Gastrocnemius medialis (tissue), 4 donors: ENCODE measurements around the gene SLC44A2. TPM values are rescaled to one million over a fixed set of nuclear protein-coding genes. Genes with fewer than 3 reads are reported as not detected.

Source experiments
- ATAC-seq, 2 donors: fragments of 150-250 bp; one replicate each; pipeline ENCODE4 v1.9.1; 2016
- DNase-seq, 2 donors: peaks; one replicate each; pipeline ENCODE4 v3.0.0-alpha.2; 2019
- H3K27ac ChIP-seq, 4 donors: fragments of 200-600 bp; sonication (generic); 1 replicate in 1 of 4; 2 replicates in 3 of 4; pipeline ENCODE4 v1.5.1; 2016 to 2018; ENCODE audit warnings: mild to moderate bottlenecking in 2 of 4, moderate library complexity in 1 of 4
- H3K27me3 ChIP-seq, 3 donors: fragments of 200-600 bp; sonication (generic) in 2 of 3; 1 replicate in 1 of 3; 2 replicates in 2 of 3; pipeline versions ENCODE4 v1.5.1 to v1.6.0; 2016 to 2019; ENCODE audit warnings: mild to moderate bottlenecking in 1 of 3, moderate library complexity in 1 of 3
- H3K36me3 ChIP-seq, 2 donors: fragments of 200-600 bp; sonication (generic) in 1 of 2; one replicate each; pipeline ENCODE4 v1.5.1; 2017 to 2018
- H3K4me1 ChIP-seq, 2 donors: fragments of 200-600 bp; sonication (generic) in 1 of 2; one replicate each; pipeline ENCODE4 v1.5.1; 2016 to 2017; ENCODE audit warnings: mild to moderate bottlenecking in 2 of 2
- H3K4me3 ChIP-seq, 4 donors: fragments of 200-600 bp; sonication (generic) in 3 of 4; 1 replicate in 1 of 4; 2 replicates in 3 of 4; pipeline ENCODE4 v1.5.1; 2016 to 2019; ENCODE audit warnings: mild to moderate bottlenecking in 2 of 4
- H3K9me3 ChIP-seq, 3 donors: fragments of 200-600 bp; sonication (generic) in 2 of 3; 1 replicate in 1 of 3; 2 replicates in 2 of 3; pipeline ENCODE4 v1.5.1; 2016 to 2019
- POLR2A ChIP-seq, 2 donors: fragments of 450-650 bp; IDR thresholded peaks; one replicate each; pipeline ENCODE4 v1.6.1; 2017; ENCODE audit warnings: antibody characterized with exemption in 2 of 2, mild to moderate bottlenecking in 2 of 2, moderate library complexity in 2 of 2
- in situ Hi-C, 4 donors: fragments of 200-750 bp; cut with MboI; loops; one replicate each; pipeline versions ENCODE4 v1.15.0 to v1.8.0; 2017; ENCODE audit warnings: low sequenced_read_pairs in 4 of 4
- intact Hi-C: fragments of 100-400 bp; cut with DNase I; formaldehyde crosslinking; loops from one replicate; pipeline ENCODE4 v1.15.1; 2023; ENCODE audit warnings: low total_unique reads
- total RNA-seq, 4 donors: library from RNA; depleted of rRNA; stranded (reverse); fragments of >200 nt; gene quantifications; one replicate each; pipeline versions ENCODE4 v1.1.0 to v1.2.3, GENCODE V29; 2016
- TF ChIP-seq, protein P1 (sequence below), 5 experiments: fragments of 450-650 bp in 3 of 5; fragments of 200-600 bp in 2 of 5; sonication (generic) in 2 of 5; IDR thresholded peaks in 4 of 5; conservative IDR thresholded peaks in 1 of 5; 1 replicate in 4 of 5; 2 replicates in 1 of 5; pipeline ENCODE4 v1.5.1; 2016 to 2019; ENCODE audit warnings: antibody characterized with exemption in 5 of 5, mild to moderate bottlenecking in 3 of 5, moderate library complexity in 3 of 5

Gene SLC44A2
- total RNA-seq, 4 donors from 2014 or later: 51.1 to 168 (median 105) TPM

DNA sequence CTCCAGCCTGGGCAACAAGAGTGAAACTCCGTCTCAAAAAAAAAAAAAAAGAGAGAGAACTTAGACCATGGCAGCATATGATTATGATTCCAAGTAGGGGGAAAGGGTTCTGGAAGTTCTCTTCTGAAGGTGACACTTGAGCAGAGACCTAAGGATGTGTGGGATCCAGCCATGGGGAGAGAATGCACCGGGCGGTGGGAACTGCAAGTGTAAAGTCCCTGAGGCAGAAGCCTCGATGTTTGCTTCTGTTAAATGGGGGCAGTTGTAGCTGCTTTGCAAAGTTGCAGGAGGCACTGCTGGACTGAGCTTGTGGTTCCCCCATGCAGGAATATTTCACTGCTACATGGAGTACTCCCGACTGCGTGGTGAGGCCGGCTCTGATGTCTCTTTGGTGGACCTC is 9.1 kb downstream of the SLC44A2 start:
- no peaks in the 10 kb centered on the region for H3K9me3 ChIP-seq
- H3K36me3 ChIP-seq: peaks cover 0 to 90% of the 10 kb centered on the region in 2 donors
- no peaks in the 10 kb centered on the region for H3K27me3 ChIP-seq
- no peak for DNase-seq
- intact Hi-C loops (no loop called here), in situ Hi-C loops (no loop called here)
- peaks cover 3 to 4% of the 10 kb centered on the region in 2 donors for H3K4me1 ChIP-seq
- no peak for ATAC-seq
- H3K4me3 ChIP-seq: no peak overlapping the region
- TF ChIP-seq, protein P1, sequence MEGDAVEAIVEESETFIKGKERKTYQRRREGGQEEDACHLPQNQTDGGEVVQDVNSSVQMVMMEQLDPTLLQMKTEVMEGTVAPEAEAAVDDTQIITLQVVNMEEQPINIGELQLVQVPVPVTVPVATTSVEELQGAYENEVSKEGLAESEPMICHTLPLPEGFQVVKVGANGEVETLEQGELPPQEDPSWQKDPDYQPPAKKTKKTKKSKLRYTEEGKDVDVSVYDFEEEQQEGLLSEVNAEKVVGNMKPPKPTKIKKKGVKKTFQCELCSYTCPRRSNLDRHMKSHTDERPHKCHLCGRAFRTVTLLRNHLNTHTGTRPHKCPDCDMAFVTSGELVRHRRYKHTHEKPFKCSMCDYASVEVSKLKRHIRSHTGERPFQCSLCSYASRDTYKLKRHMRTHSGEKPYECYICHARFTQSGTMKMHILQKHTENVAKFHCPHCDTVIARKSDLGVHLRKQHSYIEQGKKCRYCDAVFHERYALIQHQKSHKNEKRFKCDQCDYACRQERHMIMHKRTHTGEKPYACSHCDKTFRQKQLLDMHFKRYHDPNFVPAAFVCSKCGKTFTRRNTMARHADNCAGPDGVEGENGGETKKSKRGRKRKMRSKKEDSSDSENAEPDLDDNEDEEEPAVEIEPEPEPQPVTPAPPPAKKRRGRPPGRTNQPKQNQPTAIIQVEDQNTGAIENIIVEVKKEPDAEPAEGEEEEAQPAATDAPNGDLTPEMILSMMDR (IDR thresholded peaks at IDR 0.05 in 4 of 5, conservative IDR thresholded peaks at IDR 0.05 in 1 of 5): no peak
- TF ChIP-seq POLR2A (IDR thresholded peaks at IDR 0.05): no peak
- no peak overlapping the region for H3K27ac ChIP-seq

DNA sequence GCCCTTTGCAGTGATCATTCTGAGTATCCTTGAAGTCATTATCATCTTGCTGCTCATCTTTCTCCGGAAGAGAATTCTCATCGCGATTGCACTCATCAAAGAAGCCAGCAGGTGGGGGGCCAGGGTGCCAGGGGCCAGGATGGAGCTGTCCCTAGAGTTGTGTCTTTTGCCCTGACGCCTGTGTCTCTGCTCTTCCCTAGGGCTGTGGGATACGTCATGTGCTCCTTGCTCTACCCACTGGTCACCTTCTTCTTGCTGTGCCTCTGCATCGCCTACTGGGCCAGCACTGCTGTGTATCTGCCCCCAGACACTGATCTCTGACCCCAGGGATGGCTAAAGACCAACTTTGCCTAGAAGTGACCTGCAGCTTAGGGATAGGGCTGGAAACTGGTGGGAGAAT is 9.6 kb downstream of the SLC44A2 start:
- intact Hi-C loops: no loop called here
- no peak for ATAC-seq
- in situ Hi-C loops: no loop called here
- peaks cover 0 to 90% of the 10 kb centered on the region in 2 donors for H3K36me3 ChIP-seq
- H3K27me3 ChIP-seq: no peaks in the 10 kb centered on the region
- no peak for TF ChIP-seq POLR2A (IDR thresholded peaks at IDR 0.05)
- TF ChIP-seq, protein P1 (IDR thresholded peaks at IDR 0.05 in 4 of 5, conservative IDR thresholded peaks at IDR 0.05 in 1 of 5): no peak
- no peak for DNase-seq
- no peak overlapping the region for H3K4me3 ChIP-seq
- no peak overlapping the region for H3K27ac ChIP-seq
- H3K9me3 ChIP-seq: no peaks in the 10 kb centered on the region
- H3K4me1 ChIP-seq: peaks cover 7% of the 10 kb centered on the region in 2 donors

DNA sequence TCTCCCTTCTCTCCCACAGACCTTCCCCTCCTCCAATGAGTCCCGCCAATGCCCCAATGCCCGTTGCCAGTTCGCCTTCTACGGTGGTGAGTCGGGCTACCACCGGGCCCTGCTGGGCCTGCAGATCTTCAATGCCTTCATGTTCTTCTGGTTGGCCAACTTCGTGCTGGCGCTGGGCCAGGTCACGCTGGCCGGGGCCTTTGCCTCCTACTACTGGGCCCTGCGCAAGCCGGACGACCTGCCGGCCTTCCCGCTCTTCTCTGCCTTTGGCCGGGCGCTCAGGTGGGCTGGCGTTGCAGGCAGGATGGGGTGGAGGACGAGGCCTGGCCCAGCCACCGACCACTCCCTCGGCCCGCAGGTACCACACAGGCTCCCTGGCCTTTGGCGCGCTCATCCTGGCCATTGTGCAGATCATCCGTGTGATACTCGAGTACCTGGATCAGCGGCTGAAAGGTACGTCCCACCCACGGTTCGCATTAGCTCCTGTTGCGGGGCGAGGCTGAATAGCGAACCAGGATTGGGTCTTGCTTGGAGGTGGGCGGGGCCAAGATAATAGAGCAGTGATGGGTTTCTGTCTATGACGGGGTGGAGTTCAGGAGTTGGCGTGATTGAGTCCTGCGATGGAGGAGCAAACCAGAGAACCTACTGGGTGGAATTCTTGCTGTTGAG is 11.1 kb downstream of the SLC44A2 start:
- intact Hi-C loops: no loop called here
- H3K4me1 ChIP-seq: peaks cover 7% of the 10 kb centered on the region in 2 donors
- no peaks in the 10 kb centered on the region for H3K27me3 ChIP-seq
- no peak overlapping the region for H3K4me3 ChIP-seq
- no peaks in the 10 kb centered on the region for H3K9me3 ChIP-seq
- in situ Hi-C loops: no loop called here
- H3K27ac ChIP-seq: peak overlapping the region in 1 of 4 donors; percentile 52
- TF ChIP-seq POLR2A (IDR thresholded peaks at IDR 0.05): no peak
- TF ChIP-seq, protein P1 (IDR thresholded peaks at IDR 0.05 in 4 of 5, conservative IDR thresholded peaks at IDR 0.05 in 1 of 5): no peak
- ATAC-seq: no peak
- peaks cover 0 to 91% of the 10 kb centered on the region in 2 donors for H3K36me3 ChIP-seq
- no peak for DNase-seq

DNA sequence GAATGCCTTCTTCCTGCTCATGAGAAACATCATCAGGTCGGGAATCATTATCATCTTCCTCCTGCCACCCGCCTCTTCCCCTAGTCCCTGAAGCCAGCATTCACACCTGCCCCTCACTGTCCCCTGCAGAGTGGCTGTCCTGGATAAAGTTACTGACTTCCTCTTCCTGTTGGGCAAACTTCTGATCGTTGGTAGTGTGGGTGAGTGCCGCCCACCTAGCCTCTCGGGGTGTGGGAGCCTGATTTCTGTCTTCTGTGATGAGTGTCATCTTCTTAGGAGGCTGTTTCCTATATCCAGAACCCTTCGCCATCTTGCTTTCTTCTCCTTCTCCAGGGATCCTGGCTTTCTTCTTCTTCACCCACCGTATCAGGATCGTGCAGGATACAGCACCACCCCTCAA is 12.5 kb downstream of the SLC44A2 start:
- DNase-seq (no peak), ATAC-seq (no peak)
- H3K4me3 ChIP-seq: no peak overlapping the region
- TF ChIP-seq POLR2A (IDR thresholded peaks at IDR 0.05): no peak
- TF ChIP-seq, protein P1 (IDR thresholded peaks at IDR 0.05 in 4 of 5, conservative IDR thresholded peaks at IDR 0.05 in 1 of 5): no peak
- H3K27me3 ChIP-seq: no peaks in the 10 kb centered on the region
- intact Hi-C loops: no loop called here
- in situ Hi-C loops: no loop called here
- no peak overlapping the region for H3K27ac ChIP-seq
- H3K36me3 ChIP-seq: peaks cover 0 to 90% of the 10 kb centered on the region in 2 donors
- peaks cover 7 to 13% of the 10 kb centered on the region in 2 donors for H3K4me1 ChIP-seq
- no peaks in the 10 kb centered on the region for H3K9me3 ChIP-seq
